NB4 (cell line): ENCODE data around the gene OR9A2.
"Not testable (repeated sequence)": the region's sequence is repeated elsewhere in the genome, so short reads cannot be mapped to it uniquely, and the experiment has no call there.

ENCODE experiments used
- CTCF ChIP-seq: IDR thresholded peaks from one replicate; pipeline ENCODE4 v1.5.1; 2012; ENCODE audit warnings: low read depth, low read length
- POLR2A ChIP-seq: IDR thresholded peaks from 2 replicates; pipeline ENCODE4 v1.6.1; 2011; ENCODE audit warnings: mild to moderate bottlenecking; ENCODE audit not compliant: insufficient read length; ENCODE audit errors: extremely low read depth

- TF ChIP-seq CTCF, POLR2A: not testable (repeated sequence)
Observed at GRCh38 chr7:142978402-142978801, 48.5 kb downstream of the OR9A2 start.
